ENCODE data around the gene DMXL2.

GRCh38 chr15:51620122-51620521 is 2.4 kb downstream of the DMXL2 start:
- TF ChIP-seq, protein P1, sequence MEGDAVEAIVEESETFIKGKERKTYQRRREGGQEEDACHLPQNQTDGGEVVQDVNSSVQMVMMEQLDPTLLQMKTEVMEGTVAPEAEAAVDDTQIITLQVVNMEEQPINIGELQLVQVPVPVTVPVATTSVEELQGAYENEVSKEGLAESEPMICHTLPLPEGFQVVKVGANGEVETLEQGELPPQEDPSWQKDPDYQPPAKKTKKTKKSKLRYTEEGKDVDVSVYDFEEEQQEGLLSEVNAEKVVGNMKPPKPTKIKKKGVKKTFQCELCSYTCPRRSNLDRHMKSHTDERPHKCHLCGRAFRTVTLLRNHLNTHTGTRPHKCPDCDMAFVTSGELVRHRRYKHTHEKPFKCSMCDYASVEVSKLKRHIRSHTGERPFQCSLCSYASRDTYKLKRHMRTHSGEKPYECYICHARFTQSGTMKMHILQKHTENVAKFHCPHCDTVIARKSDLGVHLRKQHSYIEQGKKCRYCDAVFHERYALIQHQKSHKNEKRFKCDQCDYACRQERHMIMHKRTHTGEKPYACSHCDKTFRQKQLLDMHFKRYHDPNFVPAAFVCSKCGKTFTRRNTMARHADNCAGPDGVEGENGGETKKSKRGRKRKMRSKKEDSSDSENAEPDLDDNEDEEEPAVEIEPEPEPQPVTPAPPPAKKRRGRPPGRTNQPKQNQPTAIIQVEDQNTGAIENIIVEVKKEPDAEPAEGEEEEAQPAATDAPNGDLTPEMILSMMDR (conservative IDR thresholded peaks at IDR 0.05): no peak
- no peak for TF ChIP-seq ZFX (IDR thresholded peaks at IDR 0.05)
